A549 (cell line): ENCODE data around the gene IDE. TPM values are rescaled to one million over a fixed set of nuclear protein-coding genes. Genes with fewer than 3 reads are reported as not detected.

Experiments
- ATAC-seq, 2 experiments: fragments of 200-7000 bp in 1 of 2; fragments of >200 bp in 1 of 2; cut with Nextera tagmentation in 1 of 2; cut with Tn5 transposase in 1 of 2; 3 replicates each; pipeline versions ENCODE4 v1.8.0 to v1.9.1; 2018 to 2020; ENCODE audit warnings: mild to moderate bottlenecking in 1 of 2, moderate library complexity in 1 of 2
- CTCF ChIA-PET: fragments of 300-600 bp; sonication (Branson Sonifier 250); formaldehyde crosslinking; extraction: SDS; loops from one replicate; lab custom pipeline; 2021; ENCODE audit warnings: antibody characterized with exemption, inconsistent platforms; lab: Yijun Ruan, JAX
- POLR2A ChIA-PET: fragments of 350-600 bp; formaldehyde crosslinking; extraction: SDS; loops from one replicate; lab custom pipeline; 2021; ENCODE audit warnings: antibody characterized with exemption, inconsistent platforms; lab: Yijun Ruan, JAX
- DNase-seq, 2 experiments: peaks; one replicate each; pipeline versions ENCODE4 v3.0.0 to v3.0.0-alpha.2; 2011 to 2016; ENCODE audit warnings: low read depth in 1 of 2, low spot score in 1 of 2
- FAIRE-seq: peaks from 2 replicates; lab custom pipeline; 2011; peaks lifted over from hg19 to GRCh38; lab: Jason Lieb, UNC
- H3K27ac ChIP-seq, 2 experiments: fragments of >200 bp; sonication (Bioruptor Twin); formaldehyde crosslinking; 3 replicates each; pipeline ENCODE4 v1.5.1; 2016 to 2017
- H3K4me1 ChIP-seq: fragments of >200 bp; sonication (Bioruptor Twin); formaldehyde crosslinking; 3 replicates; pipeline ENCODE4 v1.6.1; 2016
- H3K4me2 ChIP-seq: fragments of >200 bp; sonication (Bioruptor Twin); formaldehyde crosslinking; 3 replicates; pipeline ENCODE4 v1.6.1; 2016
- H3K4me3 ChIP-seq: fragments of >200 bp; sonication (Bioruptor Twin); formaldehyde crosslinking; 3 replicates; pipeline ENCODE4 v1.5.1; 2016
- H3K9me3 ChIP-seq: fragments of >200 bp; sonication (Bioruptor Twin); formaldehyde crosslinking; 3 replicates; pipeline ENCODE4 v1.6.1; 2016
- CBX2 ChIP-seq: fragments of 200-600 bp; sonication (generic); IDR thresholded peaks from 2 replicates; pipeline ENCODE4 v1.6.1; 2016; ENCODE audit warnings: low read depth, mild to moderate bottlenecking, borderline replicate concordance
- EHMT2 ChIP-seq: fragments of 200-600 bp; sonication (generic); IDR thresholded peaks from 2 replicates; pipeline ENCODE4 v1.6.1; 2016; ENCODE audit warnings: antibody characterized with exemption, low read depth, mild to moderate bottlenecking, moderate library complexity
- EP300 ChIP-seq, 2 experiments: fragments of >200 bp; sonication (Bioruptor Twin); formaldehyde crosslinking; IDR thresholded peaks; 2 replicates in 1 of 2; 3 replicates in 1 of 2; pipeline ENCODE4 v1.6.1; 2016 to 2017
- FOXS1 ChIP-seq: fragments of 250-450 bp; sonication (Bioruptor Pico); IDR thresholded peaks from 2 replicates; pipeline ENCODE4 v1.5.0; 2020; ENCODE audit warnings: mild to moderate bottlenecking, moderate library complexity
- HDAC2 ChIP-seq: fragments of 200-600 bp; sonication (generic); IDR thresholded peaks from 2 replicates; pipeline ENCODE4 v1.6.1; 2016
- HOXA7 ChIP-seq: fragments of 250-450 bp; sonication (Bioruptor Pico); IDR thresholded peaks from 2 replicates; pipeline ENCODE4 v1.5.0; 2020; ENCODE audit warnings: mild to moderate bottlenecking, moderate library complexity
- HOXB13 ChIP-seq: fragments of 250-450 bp; sonication (Bioruptor Pico); IDR thresholded peaks from 2 replicates; pipeline ENCODE4 v1.5.0; 2020; ENCODE audit warnings: low read depth, mild to moderate bottlenecking, moderate library complexity
- JUN ChIP-seq, 2 experiments: fragments of >200 bp; sonication (Bioruptor Twin); formaldehyde crosslinking; IDR thresholded peaks; 2 replicates in 1 of 2; 3 replicates in 1 of 2; pipeline ENCODE4 v1.6.1; 2016 to 2017
- JUNB ChIP-seq: fragments of >200 bp; sonication (Bioruptor Twin); formaldehyde crosslinking; IDR thresholded peaks from 2 replicates; pipeline ENCODE4 v1.6.1; 2016
- KDM5A ChIP-seq: fragments of 200-600 bp; sonication (generic); IDR thresholded peaks from 2 replicates; pipeline ENCODE4 v1.6.1; 2016; ENCODE audit warnings: antibody characterized with exemption, mild to moderate bottlenecking
- MAFK ChIP-seq: fragments of 450-650 bp; IDR thresholded peaks from 2 replicates; pipeline ENCODE4 v1.6.1; 2014; ENCODE audit not compliant: partially characterized antibody
- MAZ ChIP-seq: fragments of 150-350 bp; IDR thresholded peaks from 2 replicates; pipeline ENCODE4 v1.6.1; 2014; ENCODE audit warnings: antibody characterized with exemption, low read depth, low read length, borderline replicate concordance
- NFE2L2 ChIP-seq: fragments of 150-350 bp; conservative IDR thresholded peaks from 2 replicates; pipeline ENCODE4 v1.6.1; 2014; ENCODE audit warnings: low read length
- NPAS2 ChIP-seq: fragments of 250-450 bp; sonication (Bioruptor Pico); IDR thresholded peaks from 2 replicates; pipeline ENCODE4 v1.8.0; 2022; ENCODE audit warnings: mild to moderate bottlenecking, moderate library complexity, borderline replicate concordance
- POLR2A ChIP-seq: IDR thresholded peaks from 2 replicates; pipeline ENCODE4 v1.6.1; 2012; ENCODE audit warnings: mild to moderate bottlenecking, low read length
- POLR2AphosphoS2 ChIP-seq: conservative IDR thresholded peaks from 2 replicates; pipeline ENCODE4 v1.6.1; 2012; ENCODE audit warnings: low read length, improper control_type of control experiment, inconsistent platforms
- RAD21 ChIP-seq, 2 experiments: fragments of >200 bp in 1 of 2; sonication (Bioruptor Twin) in 1 of 2; formaldehyde crosslinking in 1 of 2; IDR thresholded peaks in 1 of 2; conservative IDR thresholded peaks in 1 of 2; 2 replicates in 1 of 2; 3 replicates in 1 of 2; pipeline ENCODE4 v1.6.1; 2012 to 2018; ENCODE audit warnings: inconsistent platforms in 1 of 2
- RFX5 ChIP-seq: fragments of 450-650 bp; IDR thresholded peaks from 2 replicates; pipeline ENCODE4 v1.7.1; 2014; ENCODE audit warnings: antibody characterized with exemption, mild to moderate bottlenecking, moderate library complexity
- TP53 ChIP-seq: fragments of 250-450 bp; sonication (Bioruptor Pico); IDR thresholded peaks from 2 replicates; pipeline ENCODE4 v1.5.0; 2021; ENCODE audit warnings: mild to moderate bottlenecking, moderate library complexity
- ZC3H11A ChIP-seq: fragments of 450-650 bp; IDR thresholded peaks from 2 replicates; pipeline ENCODE4 v1.6.1; 2014; ENCODE audit warnings: antibody characterized with exemption, mild to moderate bottlenecking
- ZNF302 ChIP-seq: fragments of 250-450 bp; sonication (Bioruptor Pico); IDR thresholded peaks from 2 replicates; pipeline ENCODE4 v1.9.0; 2021; ENCODE audit warnings: inconsistent platforms, mild to moderate bottlenecking, moderate library complexity
- ZSCAN20 ChIP-seq: fragments of 250-450 bp; sonication (Bioruptor Pico); IDR thresholded peaks from 2 replicates; pipeline ENCODE4 v1.8.0; 2022; ENCODE audit warnings: mild to moderate bottlenecking, moderate library complexity
- WGBS: methylation state at CpG from one replicate; pipeline ENCODE4 v1.1.6; 2017; ENCODE audit errors: missing lambda C conversion rate; 5-methylcytosine and 5-hydroxymethylcytosine counted together
- polyA plus RNA-seq, 4 experiments: library from polyadenylated mRNA; depleted of rRNA in 3 of 4; stranded (reverse); fragments of >200 nt; fragmentation: RNase III in 1 of 4; extraction: RNeasy Plus Mini Kit Qiagen cat#74134 plus additional on column Dnase treatment in 1 of 4; gene quantifications; 2 replicates in 3 of 4; 3 replicates in 1 of 4; pipeline ENCODE4 v1.2.3, GENCODE V29; 2011 to 2017
- TF ChIP-seq, protein P1 (sequence below): IDR thresholded peaks from 2 replicates; pipeline ENCODE4 v1.6.1; 2012; ENCODE audit warnings: low read depth, borderline replicate concordance
- TF ChIP-seq, protein P2 (sequence below): fragments of 250-450 bp; sonication (Bioruptor Pico); IDR thresholded peaks from 2 replicates; pipeline ENCODE4 v1.5.0; 2021; ENCODE audit warnings: mild to moderate bottlenecking, moderate library complexity, borderline replicate concordance
- TF ChIP-seq, protein P3 (sequence below): fragments of 250-450 bp; sonication (Bioruptor Pico); IDR thresholded peaks from 2 replicates; pipeline ENCODE4 v1.5.0; 2020; ENCODE audit warnings: low read depth, mild to moderate bottlenecking, moderate library complexity
- TF ChIP-seq, protein P4 (sequence below): fragments of >200 bp; sonication (Bioruptor Twin); formaldehyde crosslinking; IDR thresholded peaks from 3 replicates; pipeline ENCODE4 v1.6.1; 2016
- TF ChIP-seq, protein P5 (sequence below): IDR thresholded peaks from 2 replicates; pipeline ENCODE4 v1.6.1; 2012
- TF ChIP-seq, protein P6 (sequence below): IDR thresholded peaks from 2 replicates; pipeline ENCODE4 v1.6.1; 2012
- TF ChIP-seq, protein P7 (sequence below): fragments of 150-350 bp; IDR thresholded peaks from 2 replicates; pipeline ENCODE4 v1.6.1; 2014; ENCODE audit warnings: low read depth, mild to moderate bottlenecking, low read length

The IDE gene
- polyA plus RNA-seq, 2 of the 4 experiments (the other 2 are of a cell fraction): 25.1 to 61.1 TPM

DNA sequence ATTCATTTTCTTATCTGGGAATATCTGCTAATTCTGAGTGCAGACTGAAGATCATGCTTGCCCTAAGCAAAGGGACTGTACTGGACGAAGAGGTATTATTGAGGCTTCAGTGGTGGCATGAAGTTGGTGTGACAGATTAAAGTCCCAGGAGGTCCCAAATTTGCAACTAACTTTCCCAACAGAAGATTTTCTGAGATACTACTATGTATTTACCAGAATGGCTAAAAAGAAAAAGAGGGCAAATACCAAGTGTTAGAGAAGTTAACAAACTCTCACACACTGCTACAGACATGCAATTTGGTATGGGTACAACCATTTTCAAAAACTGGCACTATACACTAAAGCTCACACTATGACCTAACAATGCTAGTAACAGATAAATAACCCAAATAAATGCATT, 28.3 kb downstream of the IDE start:
- no peak overlapping the region for H3K4me2 ChIP-seq
- no peak for ATAC-seq
- no peaks in the 10 kb centered on the region for H3K4me1 ChIP-seq
- POLR2A ChIA-PET: no interaction called here
- TF ChIP-seq MAFK (no peak), HOXA7 (CRISPR knock-in tag) (no peak), HDAC2 (no peak), NPAS2 (CRISPR knock-in tag) (no peak), HOXB13 (CRISPR knock-in tag) (no peak), FOXS1 (CRISPR knock-in tag) (no peak), TP53 (CRISPR knock-in tag) (no peak), POLR2AphosphoS2 (no peak), RFX5 (no peak), JUNB (no peak), EHMT2 (no peak)
- TF ChIP-seq, protein P1, sequence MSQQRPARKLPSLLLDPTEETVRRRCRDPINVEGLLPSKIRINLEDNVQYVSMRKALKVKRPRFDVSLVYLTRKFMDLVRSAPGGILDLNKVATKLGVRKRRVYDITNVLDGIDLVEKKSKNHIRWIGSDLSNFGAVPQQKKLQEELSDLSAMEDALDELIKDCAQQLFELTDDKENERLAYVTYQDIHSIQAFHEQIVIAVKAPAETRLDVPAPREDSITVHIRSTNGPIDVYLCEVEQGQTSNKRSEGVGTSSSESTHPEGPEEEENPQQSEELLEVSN: no peak
- TF ChIP-seq, protein P2, sequence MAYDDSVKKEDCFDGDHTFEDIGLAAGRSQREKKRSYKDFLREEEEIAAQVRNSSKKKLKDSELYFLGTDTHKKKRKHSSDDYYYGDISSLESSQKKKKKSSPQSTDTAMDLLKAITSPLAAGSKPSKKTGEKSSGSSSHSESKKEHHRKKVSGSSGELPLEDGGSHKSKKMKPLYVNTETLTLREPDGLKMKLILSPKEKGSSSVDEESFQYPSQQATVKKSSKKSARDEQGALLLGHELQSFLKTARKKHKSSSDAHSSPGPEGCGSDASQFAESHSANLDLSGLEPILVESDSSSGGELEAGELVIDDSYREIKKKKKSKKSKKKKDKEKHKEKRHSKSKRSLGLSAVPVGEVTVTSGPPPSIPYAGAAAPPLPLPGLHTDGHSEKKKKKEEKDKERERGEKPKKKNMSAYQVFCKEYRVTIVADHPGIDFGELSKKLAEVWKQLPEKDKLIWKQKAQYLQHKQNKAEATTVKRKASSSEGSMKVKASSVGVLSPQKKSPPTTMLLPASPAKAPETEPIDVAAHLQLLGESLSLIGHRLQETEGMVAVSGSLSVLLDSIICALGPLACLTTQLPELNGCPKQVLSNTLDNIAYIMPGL: no peak
- TF ChIP-seq, protein P3, sequence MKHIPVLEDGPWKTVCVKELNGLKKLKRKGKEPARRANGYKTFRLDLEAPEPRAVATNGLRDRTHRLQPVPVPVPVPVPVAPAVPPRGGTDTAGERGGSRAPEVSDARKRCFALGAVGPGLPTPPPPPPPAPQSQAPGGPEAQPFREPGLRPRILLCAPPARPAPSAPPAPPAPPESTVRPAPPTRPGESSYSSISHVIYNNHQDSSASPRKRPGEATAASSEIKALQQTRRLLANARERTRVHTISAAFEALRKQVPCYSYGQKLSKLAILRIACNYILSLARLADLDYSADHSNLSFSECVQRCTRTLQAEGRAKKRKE (CRISPR knock-in tag): no peak
- TF ChIP-seq, protein P4, sequence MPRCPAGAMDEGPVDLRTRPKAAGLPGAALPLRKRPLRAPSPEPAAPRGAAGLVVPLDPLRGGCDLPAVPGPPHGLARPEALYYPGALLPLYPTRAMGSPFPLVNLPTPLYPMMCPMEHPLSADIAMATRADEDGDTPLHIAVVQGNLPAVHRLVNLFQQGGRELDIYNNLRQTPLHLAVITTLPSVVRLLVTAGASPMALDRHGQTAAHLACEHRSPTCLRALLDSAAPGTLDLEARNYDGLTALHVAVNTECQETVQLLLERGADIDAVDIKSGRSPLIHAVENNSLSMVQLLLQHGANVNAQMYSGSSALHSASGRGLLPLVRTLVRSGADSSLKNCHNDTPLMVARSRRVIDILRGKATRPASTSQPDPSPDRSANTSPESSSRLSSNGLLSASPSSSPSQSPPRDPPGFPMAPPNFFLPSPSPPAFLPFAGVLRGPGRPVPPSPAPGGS: no peak
- FAIRE-seq: no peak
- WGBS: 89% methylated on average over 1 of the region's 1 CpG
- H3K27ac ChIP-seq: no peak overlapping the region
- DNase-seq: no peak
- H3K4me3 ChIP-seq: no peak overlapping the region
- no peaks in the 10 kb centered on the region for H3K9me3 ChIP-seq
- CTCF ChIA-PET: interaction anchor here (1.0 to 2.2 kb wide), 4 partner anchors 10 to 30 kb away, joined by 3 to 5 read pairs (median 4); no protein-coding TSS in a partner anchor

DNA sequence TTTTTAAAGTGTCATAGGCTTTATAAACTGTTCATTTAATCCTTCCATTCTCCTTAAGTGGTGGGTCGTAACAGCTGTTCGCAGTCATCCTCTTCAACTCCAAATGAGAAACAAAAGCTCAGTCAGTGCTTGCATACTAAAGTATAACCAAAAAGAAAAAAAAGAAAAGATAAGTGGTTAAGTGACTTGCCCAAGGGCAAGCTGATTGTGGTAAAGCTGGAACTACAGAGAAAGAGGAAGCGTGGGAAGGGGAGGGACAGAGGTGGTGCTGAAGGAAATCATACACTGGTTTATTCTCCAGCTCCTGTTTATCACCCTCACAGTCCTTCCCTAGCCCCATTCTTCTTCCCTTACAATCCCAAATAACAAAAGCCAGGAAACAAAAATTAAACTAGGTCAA, 29.6 kb downstream of the IDE start:
- TF ChIP-seq, protein P5, sequence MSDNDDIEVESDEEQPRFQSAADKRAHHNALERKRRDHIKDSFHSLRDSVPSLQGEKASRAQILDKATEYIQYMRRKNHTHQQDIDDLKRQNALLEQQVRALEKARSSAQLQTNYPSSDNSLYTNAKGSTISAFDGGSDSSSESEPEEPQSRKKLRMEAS: no peak
- no peak for TF ChIP-seq NPAS2 (CRISPR knock-in tag)
- TF ChIP-seq ZNF302 (CRISPR knock-in tag): no peak
- TF ChIP-seq EHMT2: no peak
- H3K4me2 ChIP-seq: no peak overlapping the region
- FAIRE-seq (no peak), DNase-seq (no peak), ATAC-seq (no peak)
- CTCF ChIA-PET: interaction anchor here (0.7 to 2.2 kb wide), 6 partner anchors 9 to 899 kb away, joined by 3 to 6 read pairs (median 4); no protein-coding TSS in a partner anchor
- H3K4me3 ChIP-seq: no peak overlapping the region
- WGBS: 94% methylated on average over 3 of the region's 3 CpGs
- no peak overlapping the region for H3K27ac ChIP-seq
- no peaks in the 10 kb centered on the region for H3K4me1 ChIP-seq
- POLR2A ChIA-PET: no interaction called here
- H3K9me3 ChIP-seq: no peaks in the 10 kb centered on the region

DNA sequence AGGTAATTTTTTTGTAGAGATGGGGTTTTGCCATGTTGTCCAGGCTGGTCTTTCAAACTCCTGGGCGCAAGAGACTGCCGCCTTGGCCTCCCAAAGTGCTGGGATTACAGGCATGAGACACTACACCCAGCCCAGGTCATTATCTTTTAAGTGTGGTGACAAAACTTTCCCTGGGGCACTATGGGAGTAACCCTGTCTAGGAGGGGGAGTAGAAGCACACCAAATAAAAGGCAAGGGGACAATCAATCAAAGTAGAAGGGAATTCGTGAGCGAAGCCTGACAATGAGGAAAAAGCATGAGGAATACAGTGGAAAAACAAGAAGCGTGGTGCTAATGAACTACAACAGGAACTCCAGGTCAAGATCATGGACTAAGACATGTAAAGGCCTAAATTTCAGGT, 31.4 kb downstream of the IDE start:
- no peaks in the 10 kb centered on the region for H3K9me3 ChIP-seq
- ATAC-seq (no peak), FAIRE-seq (no peak), DNase-seq (no peak)
- no peak overlapping the region for H3K27ac ChIP-seq
- WGBS: 90% methylated on average over 5 of the region's 5 CpGs
- ChIA-PET POLR2A (no interaction called here), CTCF (no interaction called here)
- H3K4me2 ChIP-seq: no peak overlapping the region
- no peaks in the 10 kb centered on the region for H3K4me1 ChIP-seq
- H3K4me3 ChIP-seq: no peak overlapping the region
- TF ChIP-seq MAZ: no peak
- TF ChIP-seq RFX5: no peak
- no peak for TF ChIP-seq CBX2
- TF ChIP-seq NFE2L2: no peak
- no peak for TF ChIP-seq KDM5A
- TF ChIP-seq RAD21 (conservative IDR thresholded peaks at IDR 0.05 in 1 of 2, IDR thresholded peaks at IDR 0.05 in 1 of 2): no peak
- TF ChIP-seq POLR2A: no peak
- no peak for TF ChIP-seq JUN (IDR thresholded peaks at IDR 0.05)
- TF ChIP-seq, protein P6, sequence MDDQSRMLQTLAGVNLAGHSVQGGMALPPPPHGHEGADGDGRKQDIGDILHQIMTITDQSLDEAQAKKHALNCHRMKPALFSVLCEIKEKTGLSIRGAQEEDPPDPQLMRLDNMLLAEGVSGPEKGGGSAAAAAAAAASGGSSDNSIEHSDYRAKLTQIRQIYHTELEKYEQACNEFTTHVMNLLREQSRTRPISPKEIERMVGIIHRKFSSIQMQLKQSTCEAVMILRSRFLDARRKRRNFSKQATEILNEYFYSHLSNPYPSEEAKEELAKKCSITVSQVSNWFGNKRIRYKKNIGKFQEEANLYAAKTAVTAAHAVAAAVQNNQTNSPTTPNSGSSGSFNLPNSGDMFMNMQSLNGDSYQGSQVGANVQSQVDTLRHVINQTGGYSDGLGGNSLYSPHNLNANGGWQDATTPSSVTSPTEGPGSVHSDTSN: no peak
- TF ChIP-seq, protein P7, sequence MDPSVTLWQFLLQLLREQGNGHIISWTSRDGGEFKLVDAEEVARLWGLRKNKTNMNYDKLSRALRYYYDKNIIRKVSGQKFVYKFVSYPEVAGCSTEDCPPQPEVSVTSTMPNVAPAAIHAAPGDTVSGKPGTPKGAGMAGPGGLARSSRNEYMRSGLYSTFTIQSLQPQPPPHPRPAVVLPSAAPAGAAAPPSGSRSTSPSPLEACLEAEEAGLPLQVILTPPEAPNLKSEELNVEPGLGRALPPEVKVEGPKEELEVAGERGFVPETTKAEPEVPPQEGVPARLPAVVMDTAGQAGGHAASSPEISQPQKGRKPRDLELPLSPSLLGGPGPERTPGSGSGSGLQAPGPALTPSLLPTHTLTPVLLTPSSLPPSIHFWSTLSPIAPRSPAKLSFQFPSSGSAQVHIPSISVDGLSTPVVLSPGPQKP: no peak
- no peak for TF ChIP-seq POLR2AphosphoS2
- TF ChIP-seq ZSCAN20 (CRISPR knock-in tag): no peak
- TF ChIP-seq EP300 (IDR thresholded peaks at IDR 0.05): no peak
- TF ChIP-seq ZC3H11A: no peak
- TF ChIP-seq FOXS1 (CRISPR knock-in tag): no peak
